ENCODE data around the gene PPM1E. TPM values are rescaled to one million over a fixed set of nuclear protein-coding genes. Genes with fewer than 3 reads are reported as not detected.
A peak's percentile ranks its signal among the peaks of the same experiment; 100 is the strongest.

The PPM1E gene
- total RNA-seq, 1 experiment from 2014 or later: 7.1 TPM

GRCh38 chr17:58920773-58921172, 165.1 kb downstream of the PPM1E start:
- H4K5ac ChIP-seq (ENCODE audit: insufficient read length, low read depth, low read length): no peak overlapping the region
- no peaks in the 10 kb centered on the region for H3K9me3 ChIP-seq (ENCODE audit: control insufficient read depth, low read depth, low read length)
- no peaks in the 10 kb centered on the region for H3K79me1 ChIP-seq (ENCODE audit: insufficient read depth, low read depth, low read length, poor library complexity, severe bottlenecking)
- no peaks in the 10 kb centered on the region for H3K27me3 ChIP-seq (ENCODE audit: insufficient read depth, low read length)
- H3K4me1 ChIP-seq (ENCODE audit: insufficient read depth, low read length): no peaks in the 10 kb centered on the region
- no peak overlapping the region for H3K23ac ChIP-seq (ENCODE audit: insufficient read length, low read depth, low read length)
- no peaks in the 10 kb centered on the region; the same call in 1 of the 2 replicates for H3K27me3 Mint-ChIP-seq (ENCODE audit: low read depth)
- no peak overlapping the region for H3T11ph ChIP-seq (ENCODE audit: low read length)
- no peak overlapping the region for H2BK120ac ChIP-seq (ENCODE audit: low read depth, low read length, poor library complexity, severe bottlenecking)
- no peak overlapping the region for H3K27ac ChIP-seq (ENCODE audit: insufficient read length, low read depth, low read length)
- H4K20me1 ChIP-seq (ENCODE audit: control insufficient read depth, insufficient read depth, insufficient read length): no peaks in the 10 kb centered on the region
- no peak overlapping the region for H3K4ac ChIP-seq (ENCODE audit: low read depth, low read length)
- no peak overlapping the region for H2BK20ac ChIP-seq (ENCODE audit: low read depth, low read length, poor library complexity, severe bottlenecking)
- H3K56ac ChIP-seq (ENCODE audit: insufficient read length, low read depth, low read length): no peak overlapping the region
- no peak overlapping the region for H3K4me3 Mint-ChIP-seq
- no peaks in the 10 kb centered on the region for H3K23me2 ChIP-seq (ENCODE audit: insufficient read length, low read depth, low read length, poor library complexity, severe bottlenecking)
- H2AK5ac ChIP-seq (ENCODE audit: insufficient read length, low read length): no peak overlapping the region
- H3K79me2 ChIP-seq (ENCODE audit: insufficient read depth, low read length): no peaks in the 10 kb centered on the region
- H2BK15ac ChIP-seq (ENCODE audit: low read depth, low read length): no peak overlapping the region
- no peak overlapping the region for H3K9ac ChIP-seq (ENCODE audit: extremely low read depth, insufficient read length, low read length)
- DNase-seq: no peak
- no peaks in the 10 kb centered on the region for H3K9me3 Mint-ChIP-seq
- H2AFZ ChIP-seq (ENCODE audit: low read length): no peak overlapping the region
- no peak overlapping the region for H3K14ac ChIP-seq (ENCODE audit: insufficient read depth, low read length)
- no peak overlapping the region for H4K8ac ChIP-seq (replicated peaks; ENCODE audit: insufficient read length, low read depth, low read length)
- H3K18ac ChIP-seq (ENCODE audit: insufficient read length, low read depth, low read length): no peak overlapping the region
- peak overlapping the region in 1 of 3 experiments; percentile 1; a peak in 1 of 7 replicates for H3K27ac Mint-ChIP-seq
- H2BK12ac ChIP-seq (ENCODE audit: insufficient read length, low read depth, low read length): no peak overlapping the region
- no peak overlapping the region for H3K4me2 ChIP-seq (ENCODE audit: insufficient read depth, insufficient read length, low read length)
- H3K36me3 Mint-ChIP-seq (ENCODE audit: insufficient read depth in 1 of 3, low read depth in 3 of 3): no peaks in the 10 kb centered on the region
- no peak overlapping the region for H2BK5ac ChIP-seq (ENCODE audit: insufficient read length, low read length)
- TF ChIP-seq CTCF (conservative IDR thresholded peaks at IDR 0.05): no peak
- H4K91ac ChIP-seq (ENCODE audit: insufficient read length, low read depth, low read length): no peak overlapping the region
- H3K4me1 Mint-ChIP-seq: peaks cover 18 to 27% of the 10 kb centered on the region in 2 experiments

All from H9 (cell line).